Measurements from ENCODE around the gene DNAJC21. TPM values are rescaled to one million over a fixed set of nuclear protein-coding genes. Genes with fewer than 3 reads are reported as not detected.

The DNAJC21 gene
- total and polyA plus RNA-seq, 10 of the 15 experiments (the other 5 are each of a cell fraction or from before 2014, with no cell fraction given): 9.2 to 53.5 (median 23.7) TPM

DNA sequence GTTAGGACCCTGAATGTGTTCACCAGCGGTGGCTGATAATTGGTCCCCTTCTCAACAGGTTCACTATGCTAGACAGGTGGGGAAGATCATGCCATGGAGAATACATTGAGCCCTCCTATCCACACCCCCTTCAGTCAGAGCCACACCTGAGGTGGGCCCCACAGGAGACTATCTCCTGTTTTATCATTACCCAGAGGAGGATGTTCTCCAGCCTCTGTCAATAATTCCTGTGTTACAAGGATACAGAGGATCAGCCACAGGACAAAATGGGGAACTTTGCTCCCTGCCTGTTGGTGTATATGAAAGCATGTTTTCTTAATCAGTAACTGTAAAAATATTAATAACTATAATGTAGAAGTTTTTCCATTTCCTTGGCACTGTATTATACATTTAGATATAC, 40.0 kb upstream of the DNAJC21 start:
- BruUV-seq (replicated peaks): no TSS peak
- 92% methylated on average over 1 of the region's 1 CpG for WGBS (ENCODE audit: insufficient coverage, insufficient replicate concordance, low lambda C conversion rate, missing lambda C conversion rate)
- FAIRE-seq (no peak), DNase-seq (ENCODE audit: low read depth, low spot score) (no peak), ATAC-seq (no peak)
- SMC1A ChIA-PET (ENCODE audit: uncharacterized antibody, unreplicated experiment): no interaction called here
- H3K4me1 ChIP-seq (ENCODE audit: control insufficient read depth, insufficient read depth, low read length): no peaks in the 10 kb centered on the region
- intact Hi-C loops (cut with micrococcal nuclease; ENCODE audit: unreplicated experiment): no loop called here
- no peaks in the 10 kb centered on the region for H3K9me3 ChIP-seq (replicated peaks; ENCODE audit: control insufficient read depth, insufficient read depth, low read length)
- no peaks in the 10 kb centered on the region for H4K20me1 ChIP-seq (ENCODE audit: control insufficient read depth, insufficient read depth)
- RAD21 ChIA-PET (ENCODE audit: unreplicated experiment): no interaction called here
- H3K4me2 ChIP-seq (ENCODE audit: control insufficient read depth, insufficient read depth): no peak overlapping the region
- H3K79me2 ChIP-seq (ENCODE audit: control insufficient read depth, insufficient read depth, low read length): no peaks in the 10 kb centered on the region
- no peak overlapping the region for H2AFZ ChIP-seq (ENCODE audit: control insufficient read depth, low read depth, low read length)
- no peaks in the 10 kb centered on the region for H3K27me3 ChIP-seq (replicated peaks in 1 of 2; ENCODE audit: control insufficient read depth in 2 of 2, insufficient read depth in 2 of 2, low read length in 1 of 2)
- no peak overlapping the region for H3K27ac ChIP-seq (ENCODE audit: control insufficient read depth, insufficient read depth)
- H3K36me3 ChIP-seq (ENCODE audit: control insufficient read depth in 2 of 2, insufficient read depth in 2 of 2, low read length in 1 of 2): no peaks in the 10 kb centered on the region
- no peak overlapping the region for H3K4me3 ChIP-seq
- CTCF ChIA-PET: no interaction called here
- in situ Hi-C loops (cut with MboI): no loop called here
- no peak overlapping the region for H3K9ac ChIP-seq (ENCODE audit: control insufficient read depth, insufficient read depth, low read length)
- POLR2A ChIA-PET: no interaction called here
- TF ChIP-seq, protein P1, sequence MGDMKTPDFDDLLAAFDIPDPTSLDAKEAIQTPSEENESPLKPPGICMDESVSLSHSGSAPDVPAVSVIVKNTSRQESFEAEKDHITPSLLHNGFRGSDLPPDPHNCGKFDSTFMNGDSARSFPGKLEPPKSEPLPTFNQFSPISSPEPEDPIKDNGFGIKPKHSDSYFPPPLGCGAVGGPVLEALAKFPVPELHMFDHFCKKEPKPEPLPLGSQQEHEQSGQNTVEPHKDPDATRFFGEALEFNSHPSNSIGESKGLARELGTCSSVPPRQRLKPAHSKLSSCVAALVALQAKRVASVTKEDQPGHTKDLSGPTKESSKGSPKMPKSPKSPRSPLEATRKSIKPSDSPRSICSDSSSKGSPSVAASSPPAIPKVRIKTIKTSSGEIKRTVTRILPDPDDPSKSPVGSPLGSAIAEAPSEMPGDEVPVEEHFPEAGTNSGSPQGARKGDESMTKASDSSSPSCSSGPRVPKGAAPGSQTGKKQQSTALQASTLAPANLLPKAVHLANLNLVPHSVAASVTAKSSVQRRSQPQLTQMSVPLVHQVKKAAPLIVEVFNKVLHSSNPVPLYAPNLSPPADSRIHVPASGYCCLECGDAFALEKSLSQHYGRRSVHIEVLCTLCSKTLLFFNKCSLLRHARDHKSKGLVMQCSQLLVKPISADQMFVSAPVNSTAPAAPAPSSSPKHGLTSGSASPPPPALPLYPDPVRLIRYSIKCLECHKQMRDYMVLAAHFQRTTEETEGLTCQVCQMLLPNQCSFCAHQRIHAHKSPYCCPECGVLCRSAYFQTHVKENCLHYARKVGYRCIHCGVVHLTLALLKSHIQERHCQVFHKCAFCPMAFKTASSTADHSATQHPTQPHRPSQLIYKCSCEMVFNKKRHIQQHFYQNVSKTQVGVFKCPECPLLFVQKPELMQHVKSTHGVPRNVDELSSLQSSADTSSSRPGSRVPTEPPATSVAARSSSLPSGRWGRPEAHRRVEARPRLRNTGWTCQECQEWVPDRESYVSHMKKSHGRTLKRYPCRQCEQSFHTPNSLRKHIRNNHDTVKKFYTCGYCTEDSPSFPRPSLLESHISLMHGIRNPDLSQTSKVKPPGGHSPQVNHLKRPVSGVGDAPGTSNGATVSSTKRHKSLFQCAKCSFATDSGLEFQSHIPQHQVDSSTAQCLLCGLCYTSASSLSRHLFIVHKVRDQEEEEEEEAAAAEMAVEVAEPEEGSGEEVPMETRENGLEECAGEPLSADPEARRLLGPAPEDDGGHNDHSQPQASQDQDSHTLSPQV (IDR thresholded peaks at IDR 0.05): no peak
- no peak for TF ChIP-seq STAT1 (conservative IDR thresholded peaks at IDR 0.05)
- TF ChIP-seq MYC (IDR thresholded peaks at IDR 0.05; ENCODE audit: insufficient read depth, insufficient read length, insufficient replicate concordance, low read length, severe bottlenecking): no peak
- no peak for TF ChIP-seq CREM (IDR thresholded peaks at IDR 0.05; ENCODE audit: low read depth)
- no peak for TF ChIP-seq TCF7 (IDR thresholded peaks at IDR 0.05; ENCODE audit: borderline replicate concordance)
- TF ChIP-seq ESRRA (IDR thresholded peaks at IDR 0.05; ENCODE audit: low read length): no peak
- TF ChIP-seq, protein P2, sequence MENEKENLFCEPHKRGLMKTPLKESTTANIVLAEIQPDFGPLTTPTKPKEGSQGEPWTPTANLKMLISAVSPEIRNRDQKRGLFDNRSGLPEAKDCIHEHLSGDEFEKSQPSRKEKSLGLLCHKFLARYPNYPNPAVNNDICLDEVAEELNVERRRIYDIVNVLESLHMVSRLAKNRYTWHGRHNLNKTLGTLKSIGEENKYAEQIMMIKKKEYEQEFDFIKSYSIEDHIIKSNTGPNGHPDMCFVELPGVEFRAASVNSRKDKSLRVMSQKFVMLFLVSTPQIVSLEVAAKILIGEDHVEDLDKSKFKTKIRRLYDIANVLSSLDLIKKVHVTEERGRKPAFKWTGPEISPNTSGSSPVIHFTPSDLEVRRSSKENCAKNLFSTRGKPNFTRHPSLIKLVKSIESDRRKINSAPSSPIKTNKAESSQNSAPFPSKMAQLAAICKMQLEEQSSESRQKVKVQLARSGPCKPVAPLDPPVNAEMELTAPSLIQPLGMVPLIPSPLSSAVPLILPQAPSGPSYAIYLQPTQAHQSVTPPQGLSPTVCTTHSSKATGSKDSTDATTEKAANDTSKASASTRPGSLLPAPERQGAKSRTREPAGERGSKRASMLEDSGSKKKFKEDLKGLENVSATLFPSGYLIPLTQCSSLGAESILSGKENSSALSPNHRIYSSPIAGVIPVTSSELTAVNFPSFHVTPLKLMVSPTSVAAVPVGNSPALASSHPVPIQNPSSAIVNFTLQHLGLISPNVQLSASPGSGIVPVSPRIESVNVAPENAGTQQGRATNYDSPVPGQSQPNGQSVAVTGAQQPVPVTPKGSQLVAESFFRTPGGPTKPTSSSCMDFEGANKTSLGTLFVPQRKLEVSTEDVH (IDR thresholded peaks at IDR 0.05; ENCODE audit: low read depth, partially characterized antibody): no peak
- no peak for TF ChIP-seq RUNX3 (IDR thresholded peaks at IDR 0.05; ENCODE audit: low read length)
- no peak for TF ChIP-seq POLR2AphosphoS2 (IDR thresholded peaks at IDR 0.05; ENCODE audit: low read depth, low read length)
- TF ChIP-seq ZNF274 (IDR thresholded peaks at IDR 0.05; ENCODE audit: insufficient read depth, insufficient read length): no peak
- no peak for TF ChIP-seq EED (IDR thresholded peaks at IDR 0.05; ENCODE audit: low read depth)
- no peak for TF ChIP-seq DPF2 (IDR thresholded peaks at IDR 0.05)
- TF ChIP-seq NFXL1 (IDR thresholded peaks at IDR 0.05; ENCODE audit: borderline replicate concordance): no peak
- TF ChIP-seq, protein P3, sequence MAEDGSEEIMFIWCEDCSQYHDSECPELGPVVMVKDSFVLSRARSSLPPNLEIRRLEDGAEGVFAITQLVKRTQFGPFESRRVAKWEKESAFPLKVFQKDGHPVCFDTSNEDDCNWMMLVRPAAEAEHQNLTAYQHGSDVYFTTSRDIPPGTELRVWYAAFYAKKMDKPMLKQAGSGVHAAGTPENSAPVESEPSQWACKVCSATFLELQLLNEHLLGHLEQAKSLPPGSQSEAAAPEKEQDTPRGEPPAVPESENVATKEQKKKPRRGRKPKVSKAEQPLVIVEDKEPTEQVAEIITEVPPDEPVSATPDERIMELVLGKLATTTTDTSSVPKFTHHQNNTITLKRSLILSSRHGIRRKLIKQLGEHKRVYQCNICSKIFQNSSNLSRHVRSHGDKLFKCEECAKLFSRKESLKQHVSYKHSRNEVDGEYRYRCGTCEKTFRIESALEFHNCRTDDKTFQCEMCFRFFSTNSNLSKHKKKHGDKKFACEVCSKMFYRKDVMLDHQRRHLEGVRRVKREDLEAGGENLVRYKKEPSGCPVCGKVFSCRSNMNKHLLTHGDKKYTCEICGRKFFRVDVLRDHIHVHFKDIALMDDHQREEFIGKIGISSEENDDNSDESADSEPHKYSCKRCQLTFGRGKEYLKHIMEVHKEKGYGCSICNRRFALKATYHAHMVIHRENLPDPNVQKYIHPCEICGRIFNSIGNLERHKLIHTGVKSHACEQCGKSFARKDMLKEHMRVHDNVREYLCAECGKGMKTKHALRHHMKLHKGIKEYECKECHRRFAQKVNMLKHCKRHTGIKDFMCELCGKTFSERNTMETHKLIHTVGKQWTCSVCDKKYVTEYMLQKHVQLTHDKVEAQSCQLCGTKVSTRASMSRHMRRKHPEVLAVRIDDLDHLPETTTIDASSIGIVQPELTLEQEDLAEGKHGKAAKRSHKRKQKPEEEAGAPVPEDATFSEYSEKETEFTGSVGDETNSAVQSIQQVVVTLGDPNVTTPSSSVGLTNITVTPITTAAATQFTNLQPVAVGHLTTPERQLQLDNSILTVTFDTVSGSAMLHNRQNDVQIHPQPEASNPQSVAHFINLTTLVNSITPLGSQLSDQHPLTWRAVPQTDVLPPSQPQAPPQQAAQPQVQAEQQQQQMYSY (CRISPR knock-in tag; IDR thresholded peaks at IDR 0.05): no peak
- no peak for TF ChIP-seq FOXM1 (IDR thresholded peaks at IDR 0.05; ENCODE audit: low read depth, low read length)
